BLaER1 (cell line): Measurements from ENCODE around the gene KSR2.

Experiments used
- H3K27ac ChIP-seq: shearing (Covaris generic); formaldehyde crosslinking; 2 replicates; pipeline ENCODE4 v1.8.1; 2022
- H3K27me3 ChIP-seq: shearing (Covaris generic); formaldehyde crosslinking; 2 replicates; pipeline ENCODE4 v1.8.1; 2022
- H3K36me3 ChIP-seq: shearing (Covaris generic); formaldehyde crosslinking; 2 replicates; pipeline ENCODE4 v1.8.1; 2022
- H3K4me1 ChIP-seq: shearing (Covaris generic); formaldehyde crosslinking; 2 replicates; pipeline ENCODE4 v1.8.1; 2022
- H3K4me2 ChIP-seq: shearing (Covaris generic); formaldehyde crosslinking; 2 replicates; pipeline ENCODE4 v1.8.1; 2022
- H3K4me3 ChIP-seq: shearing (Covaris generic); formaldehyde crosslinking; 2 replicates; pipeline ENCODE4 v1.8.1; 2022
- H3K9ac ChIP-seq: shearing (Covaris generic); formaldehyde crosslinking; 2 replicates; pipeline ENCODE4 v1.8.1; 2022
- H3K9me3 ChIP-seq: shearing (Covaris generic); formaldehyde crosslinking; 2 replicates; pipeline ENCODE4 v1.8.1; 2022
- H4K20me1 ChIP-seq: shearing (Covaris generic); formaldehyde crosslinking; 2 replicates; pipeline ENCODE4 v1.8.1; 2022
- Cebpa-rat ChIP-seq: shearing (Covaris generic); IDR thresholded peaks from 2 replicates; pipeline ENCODE4 v1.8.1; 2022

The KSR2 gene

DNA sequence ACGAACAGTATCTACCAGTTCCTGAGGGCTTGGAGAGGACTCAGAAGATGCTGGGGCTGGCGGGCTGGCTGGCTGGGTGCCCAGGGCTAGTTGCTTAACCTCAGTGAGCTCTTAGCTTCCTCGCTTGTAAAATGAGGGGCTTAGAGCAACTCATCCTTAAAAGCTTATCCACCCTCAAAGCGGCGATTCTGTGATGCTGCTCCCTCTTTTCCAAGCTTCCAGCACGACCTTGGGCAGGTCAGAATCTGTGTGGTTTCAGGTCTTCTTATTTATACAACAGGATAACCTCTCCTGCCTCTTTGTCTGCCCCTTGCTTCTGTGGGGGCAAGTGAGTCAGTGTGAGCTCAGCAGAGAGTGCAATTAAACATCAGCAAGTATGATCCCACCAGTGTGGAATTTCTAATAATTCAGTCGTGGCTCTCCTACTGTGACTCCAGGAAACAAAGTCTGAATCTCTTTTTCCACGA lies 281.8 kb downstream of the KSR2 start:
- no peaks in the 10 kb centered on the region for H3K9me3 ChIP-seq
- TF ChIP-seq Cebpa-rat = no peak
- H3K27ac ChIP-seq = no peak overlapping the region
- H3K4me2 ChIP-seq = no peak overlapping the region
- H3K4me3 ChIP-seq = no peak overlapping the region
- peaks cover 8% of the 10 kb centered on the region for H3K4me1 ChIP-seq
- no peaks in the 10 kb centered on the region for H3K36me3 ChIP-seq
- no peaks in the 10 kb centered on the region for H3K27me3 ChIP-seq
- no peak overlapping the region for H3K9ac ChIP-seq
- no peaks in the 10 kb centered on the region for H4K20me1 ChIP-seq

GRCh38 chr12:117686210-117686609 lies 282.6 kb downstream of the KSR2 start:
- Histone ChIP-seq H4K20me1 (no peaks in the 10 kb centered on the region), H3K4me1 (peaks cover 8% of the 10 kb centered on the region), H3K9ac (no peak overlapping the region), H3K4me2 (no peak overlapping the region), H3K27ac (no peak overlapping the region), H3K27me3 (no peaks in the 10 kb centered on the region), H3K9me3 (no peaks in the 10 kb centered on the region), H3K4me3 (no peak overlapping the region), H3K36me3 (no peaks in the 10 kb centered on the region)
- TF ChIP-seq Cebpa-rat = no peak

GRCh38 chr12:117685110-117685926 lies 283.5 kb downstream of the KSR2 start:
- Histone ChIP-seq H3K4me3 (no peak overlapping the region), H3K27ac (no peak overlapping the region), H3K4me2 (peak overlapping the region; percentile 48), H3K9me3 (no peaks in the 10 kb centered on the region), H3K27me3 (no peaks in the 10 kb centered on the region), H3K36me3 (no peaks in the 10 kb centered on the region), H4K20me1 (no peaks in the 10 kb centered on the region), H3K4me1 (peaks cover 8% of the 10 kb centered on the region), H3K9ac (no peak overlapping the region)
- no peak for TF ChIP-seq Cebpa-rat

DNA sequence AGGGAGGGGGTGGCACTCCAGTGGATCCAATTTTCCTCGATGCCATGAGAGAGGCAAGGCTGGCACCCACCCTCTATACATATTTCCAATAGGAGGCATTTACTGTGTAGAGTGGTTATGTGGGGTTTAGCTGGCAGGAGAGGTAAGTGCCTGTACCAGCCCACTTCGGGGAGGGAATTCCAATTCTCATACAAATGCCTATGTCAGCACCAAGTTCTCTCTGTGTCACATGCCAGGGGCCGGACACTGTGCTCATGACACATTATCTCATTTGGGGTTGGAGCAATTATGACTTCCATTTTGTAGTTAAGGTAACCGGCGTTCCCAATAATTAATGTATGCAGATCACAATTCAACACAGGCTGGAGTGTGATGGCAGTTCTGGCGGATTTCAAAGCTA lies 284.3 kb downstream of the KSR2 start:
- Histone ChIP-seq H3K9me3 (no peaks in the 10 kb centered on the region), H3K27me3 (no peaks in the 10 kb centered on the region), H3K4me3 (no peak overlapping the region), H3K4me2 (no peak overlapping the region), H3K27ac (no peak overlapping the region), H4K20me1 (no peaks in the 10 kb centered on the region), H3K4me1 (peaks cover 8% of the 10 kb centered on the region), H3K36me3 (no peaks in the 10 kb centered on the region), H3K9ac (no peak overlapping the region)
- no peak for TF ChIP-seq Cebpa-rat

- no peak for TF ChIP-seq Cebpa-rat
- H3K27ac ChIP-seq = no peak overlapping the region
Observed at GRCh38 chr12:117680312-117680711, 288.5 kb downstream of the KSR2 start.

GRCh38 chr12:117679776-117680175 lies 289.0 kb downstream of the KSR2 start:
- Histone ChIP-seq H3K4me1 (no peaks in the 10 kb centered on the region), H3K9me3 (no peaks in the 10 kb centered on the region), H4K20me1 (no peaks in the 10 kb centered on the region), H3K9ac (no peak overlapping the region), H3K27me3 (no peaks in the 10 kb centered on the region), H3K27ac (no peak overlapping the region), H3K4me2 (no peak overlapping the region), H3K36me3 (no peaks in the 10 kb centered on the region), H3K4me3 (no peak overlapping the region)
- TF ChIP-seq Cebpa-rat = no peak

More at GRCh38 chr12:117680312-117680711, 288.5 kb downstream of the KSR2 start:
- Histone ChIP-seq H3K9me3 (no peaks in the 10 kb centered on the region), H4K20me1 (no peaks in the 10 kb centered on the region), H3K27me3 (no peaks in the 10 kb centered on the region), H3K4me3 (no peak overlapping the region), H3K4me2 (no peak overlapping the region), H3K9ac (no peak overlapping the region), H3K36me3 (no peaks in the 10 kb centered on the region), H3K4me1 (peaks cover 2% of the 10 kb centered on the region)

DNA sequence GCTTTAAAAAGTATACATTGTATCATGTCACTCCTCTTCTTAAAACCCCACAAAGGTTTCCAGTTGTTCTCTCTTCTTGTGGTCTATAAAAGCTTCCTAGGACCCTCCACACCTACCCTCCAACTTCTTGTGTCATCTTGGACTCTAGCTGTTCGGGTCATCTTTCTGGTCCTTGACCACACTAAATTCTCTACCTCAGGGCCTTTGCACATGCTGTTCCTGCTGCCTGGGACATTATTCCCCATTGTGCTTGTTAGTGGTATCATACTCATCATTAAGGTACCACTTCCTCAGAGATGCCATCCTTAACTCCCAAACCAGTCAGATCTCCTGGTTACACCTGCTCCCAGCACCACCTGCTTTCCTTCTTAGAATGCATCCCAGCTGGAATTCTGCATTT lies 294.0 kb downstream of the KSR2 start:
- Histone ChIP-seq H3K4me1 (no peaks in the 10 kb centered on the region), H3K4me3 (no peak overlapping the region), H3K4me2 (no peak overlapping the region), H3K27ac (no peak overlapping the region), H3K9ac (no peak overlapping the region), H4K20me1 (no peaks in the 10 kb centered on the region), H3K27me3 (no peaks in the 10 kb centered on the region), H3K9me3 (no peaks in the 10 kb centered on the region), H3K36me3 (no peaks in the 10 kb centered on the region)
- TF ChIP-seq Cebpa-rat = no peak

DNA sequence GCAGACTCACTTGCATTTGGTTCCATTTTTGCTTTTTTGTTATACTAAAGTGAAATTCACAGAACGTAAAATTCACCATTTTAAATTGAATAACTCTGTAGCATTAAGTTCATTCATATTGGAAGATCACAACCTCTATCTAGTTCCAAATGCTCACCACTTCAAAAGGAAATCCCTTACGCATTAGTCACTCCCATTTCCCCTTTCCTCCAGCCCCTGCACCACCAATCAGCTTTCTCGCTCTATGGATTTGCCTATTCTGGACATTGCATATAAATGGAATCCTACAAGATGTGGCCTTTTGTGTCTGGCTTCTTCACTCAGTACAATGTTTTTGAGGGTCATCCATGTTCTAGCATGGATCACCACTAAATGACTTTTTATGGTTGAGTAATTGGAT lies 294.5 kb downstream of the KSR2 start:
- Histone ChIP-seq H3K4me3 (no peak overlapping the region), H3K9ac (no peak overlapping the region), H3K27me3 (no peaks in the 10 kb centered on the region), H3K9me3 (no peaks in the 10 kb centered on the region), H3K4me1 (no peaks in the 10 kb centered on the region), H4K20me1 (no peaks in the 10 kb centered on the region), H3K27ac (no peak overlapping the region), H3K36me3 (no peaks in the 10 kb centered on the region), H3K4me2 (no peak overlapping the region)
- TF ChIP-seq Cebpa-rat = no peak

- no peak overlapping the region for H3K4me2 ChIP-seq
- H3K27ac ChIP-seq = no peak overlapping the region
- TF ChIP-seq Cebpa-rat = no peak
- H3K27me3 ChIP-seq = no peaks in the 10 kb centered on the region
- H3K9me3 ChIP-seq = no peaks in the 10 kb centered on the region
- H4K20me1 ChIP-seq = no peaks in the 10 kb centered on the region
- no peak overlapping the region for H3K9ac ChIP-seq
- H3K4me3 ChIP-seq = no peak overlapping the region
- H3K36me3 ChIP-seq = no peaks in the 10 kb centered on the region
- no peaks in the 10 kb centered on the region for H3K4me1 ChIP-seq
Observed at GRCh38 chr12:117671734-117672133, 297.1 kb downstream of the KSR2 start.

GRCh38 chr12:117664169-117664568 lies 304.6 kb downstream of the KSR2 start:
- no peaks in the 10 kb centered on the region for H3K27me3 ChIP-seq
- H3K27ac ChIP-seq = no peak overlapping the region
- H4K20me1 ChIP-seq = no peaks in the 10 kb centered on the region
- H3K4me2 ChIP-seq = no peak overlapping the region
- no peaks in the 10 kb centered on the region for H3K36me3 ChIP-seq
- no peak for TF ChIP-seq Cebpa-rat
- no peak overlapping the region for H3K4me3 ChIP-seq
- H3K9ac ChIP-seq = no peak overlapping the region
- H3K4me1 ChIP-seq = no peaks in the 10 kb centered on the region
- H3K9me3 ChIP-seq = no peaks in the 10 kb centered on the region
